ENCODE data around the gene TMEM187.
A peak's percentile ranks its signal among the peaks of the same experiment; 100 is the strongest.

Gene TMEM187

GRCh38 chrX:153968754-153969124, 3.8 kb upstream of the TMEM187 start:
- no peak for TF ChIP-seq CTCF (IDR thresholded peaks at IDR 0.05)
- peak overlapping the region; percentile 87 for H3K4me3 ChIP-seq
- no peak for DNase-seq (ENCODE audit: low spot score)
- H3K27ac ChIP-seq = peak overlapping the region; percentile 99

GRCh38 chrX:153969125-153969903, 3.2 kb upstream of the TMEM187 start:
- DNase-seq (ENCODE audit: low spot score) = no peak
- no peak for TF ChIP-seq CTCF (IDR thresholded peaks at IDR 0.05)
- Histone ChIP-seq H3K27ac (peak overlapping the region; percentile 99), H3K4me3 (peak overlapping the region; percentile 87)

- Histone ChIP-seq H3K4me3 (peak overlapping the region; percentile 87), H3K27ac (peak overlapping the region; percentile 99)
- no peak for TF ChIP-seq CTCF (IDR thresholded peaks at IDR 0.05)
- DNase-seq (ENCODE audit: low spot score) = no peak
Measured at GRCh38 chrX:153969904-153970356, 2.6 kb upstream of the TMEM187 start.

GRCh38 chrX:153970357-153971123, 2.0 kb upstream of the TMEM187 start:
- Histone ChIP-seq H3K4me3 (peak overlapping the region; percentile 87), H3K27ac (peak overlapping the region; percentile 99)
- TF ChIP-seq CTCF (IDR thresholded peaks at IDR 0.05) = no peak
- no peak for DNase-seq (ENCODE audit: low spot score)

- no peak for TF ChIP-seq CTCF (IDR thresholded peaks at IDR 0.05)
- Histone ChIP-seq H3K4me3 (peak overlapping the region; percentile 87), H3K27ac (peak overlapping the region; percentile 99)
- DNase-seq (ENCODE audit: low spot score) = peak; percentile 94
Measured at GRCh38 chrX:153971124-153971449, 1.5 kb upstream of the TMEM187 start.

- Histone ChIP-seq H3K27ac (peak within 1 kb of the TSS; percentile 99), H3K4me3 (peak within 1 kb of the TSS; percentile 87)
- DNase-seq (ENCODE audit: low spot score) = peak; percentile 95
- TF ChIP-seq CTCF (IDR thresholded peaks at IDR 0.05) = no peak
Measured at GRCh38 chrX:153971450-153972367, 845 bp upstream of the TMEM187 start, which contains the start of gene HCFC1. HCFC1 (minus strand) TSS chrX:153971818; CDS start chrX:153970840, 978 bp downstream.
